Stimulated activated CD8-positive, alpha-beta memory T cell treated with anti-CD3 and anti-CD28 coated beads, Interleukin-15, amount 100 ng/mL, for 1 hour (primary cell): ENCODE data around the gene REST.
"Not testable (repeated sequence)": the region's sequence is repeated elsewhere in the genome, so short reads cannot be mapped to it uniquely, and the experiment has no call there.

Experiments used
- DNase-seq: peaks from one replicate; pipeline ENCODE4 v3.0.0-alpha.2; 2020; ENCODE audit warnings: low read depth

The REST gene, protein sequence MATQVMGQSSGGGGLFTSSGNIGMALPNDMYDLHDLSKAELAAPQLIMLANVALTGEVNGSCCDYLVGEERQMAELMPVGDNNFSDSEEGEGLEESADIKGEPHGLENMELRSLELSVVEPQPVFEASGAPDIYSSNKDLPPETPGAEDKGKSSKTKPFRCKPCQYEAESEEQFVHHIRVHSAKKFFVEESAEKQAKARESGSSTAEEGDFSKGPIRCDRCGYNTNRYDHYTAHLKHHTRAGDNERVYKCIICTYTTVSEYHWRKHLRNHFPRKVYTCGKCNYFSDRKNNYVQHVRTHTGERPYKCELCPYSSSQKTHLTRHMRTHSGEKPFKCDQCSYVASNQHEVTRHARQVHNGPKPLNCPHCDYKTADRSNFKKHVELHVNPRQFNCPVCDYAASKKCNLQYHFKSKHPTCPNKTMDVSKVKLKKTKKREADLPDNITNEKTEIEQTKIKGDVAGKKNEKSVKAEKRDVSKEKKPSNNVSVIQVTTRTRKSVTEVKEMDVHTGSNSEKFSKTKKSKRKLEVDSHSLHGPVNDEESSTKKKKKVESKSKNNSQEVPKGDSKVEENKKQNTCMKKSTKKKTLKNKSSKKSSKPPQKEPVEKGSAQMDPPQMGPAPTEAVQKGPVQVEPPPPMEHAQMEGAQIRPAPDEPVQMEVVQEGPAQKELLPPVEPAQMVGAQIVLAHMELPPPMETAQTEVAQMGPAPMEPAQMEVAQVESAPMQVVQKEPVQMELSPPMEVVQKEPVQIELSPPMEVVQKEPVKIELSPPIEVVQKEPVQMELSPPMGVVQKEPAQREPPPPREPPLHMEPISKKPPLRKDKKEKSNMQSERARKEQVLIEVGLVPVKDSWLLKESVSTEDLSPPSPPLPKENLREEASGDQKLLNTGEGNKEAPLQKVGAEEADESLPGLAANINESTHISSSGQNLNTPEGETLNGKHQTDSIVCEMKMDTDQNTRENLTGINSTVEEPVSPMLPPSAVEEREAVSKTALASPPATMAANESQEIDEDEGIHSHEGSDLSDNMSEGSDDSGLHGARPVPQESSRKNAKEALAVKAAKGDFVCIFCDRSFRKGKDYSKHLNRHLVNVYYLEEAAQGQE

DNA sequence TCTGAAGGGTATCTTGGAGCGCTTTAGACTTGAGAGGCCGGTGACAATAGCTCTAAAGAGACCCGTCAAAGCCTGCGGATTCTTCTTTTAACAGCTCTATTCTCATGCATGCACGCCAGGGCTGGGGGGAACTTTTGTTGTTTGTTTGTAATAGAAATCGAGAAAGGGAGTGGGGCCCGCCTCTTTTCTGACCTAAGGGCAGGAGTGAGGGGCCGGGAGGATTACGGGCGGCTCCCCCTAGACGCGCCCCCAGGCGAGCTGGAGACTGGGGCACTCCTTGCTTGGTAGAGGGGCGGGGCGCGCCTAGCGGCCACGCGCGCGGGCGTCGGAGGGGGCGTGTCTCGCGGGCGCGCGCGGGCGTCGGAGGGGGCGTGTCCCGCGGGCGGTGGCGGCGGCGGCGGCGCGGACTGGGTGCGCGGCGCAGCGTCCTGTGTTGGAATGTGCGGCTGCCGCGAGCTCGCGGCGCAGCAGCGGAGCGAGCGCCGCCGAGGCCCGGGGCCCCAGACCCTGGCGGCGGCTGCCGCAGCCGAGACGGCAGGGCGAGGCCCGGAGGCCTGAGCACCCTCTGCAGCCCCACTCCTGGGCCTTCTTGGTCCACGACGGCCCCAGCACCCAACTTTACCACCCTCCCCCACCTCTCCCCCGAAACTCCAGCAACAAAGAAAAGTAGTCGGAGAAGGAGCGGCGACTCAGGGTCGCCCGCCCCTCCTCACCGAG lies at the start of gene REST:
Gene REST, plus strand, starts transcription at position 412 of the 717 bp plus-strand sequence. CDS start 2,739 bp downstream, outside the sequence.
- peak; percentile 60 for DNase-seq

DNA sequence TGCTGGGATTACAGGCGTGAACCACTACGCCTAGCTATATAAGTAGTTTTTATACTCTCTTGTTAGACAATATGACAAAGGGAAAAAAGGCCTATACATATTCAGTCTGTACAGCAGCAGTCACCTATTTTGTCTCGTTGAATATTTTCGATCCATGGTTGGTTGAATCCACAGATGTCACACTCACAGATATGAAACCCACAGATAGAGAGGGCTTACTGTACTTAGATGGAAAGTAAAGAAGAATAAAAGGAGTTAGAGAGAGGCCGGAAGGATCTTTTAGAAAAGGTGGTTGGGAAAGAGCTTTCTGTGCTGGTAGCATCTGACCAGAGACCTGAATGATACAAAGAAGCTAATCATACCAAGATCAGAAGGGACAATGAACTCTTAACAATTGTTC lies 47.9 kb upstream of the REST start:
- DNase-seq: no peak

DNA sequence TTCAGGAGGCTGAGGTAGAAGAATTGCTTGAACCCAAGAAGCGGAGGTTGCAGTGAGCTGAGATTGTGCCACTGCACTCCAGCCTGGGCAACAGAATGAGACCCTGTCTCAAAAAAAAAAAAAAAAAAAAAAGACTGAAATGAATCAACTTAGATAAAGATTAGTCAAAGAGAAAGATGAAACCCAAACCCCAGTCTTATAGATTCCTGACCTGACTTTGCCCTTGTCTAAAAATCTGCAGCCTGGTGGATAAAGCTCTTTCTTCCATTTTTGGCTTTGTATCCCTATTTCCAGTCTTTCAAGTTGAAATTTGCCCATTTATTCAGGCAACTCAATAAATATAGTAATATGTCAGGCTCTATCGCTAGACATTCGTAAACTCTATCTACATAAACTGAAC lies 46.9 kb upstream of the REST start:
- no peak for DNase-seq

DNA sequence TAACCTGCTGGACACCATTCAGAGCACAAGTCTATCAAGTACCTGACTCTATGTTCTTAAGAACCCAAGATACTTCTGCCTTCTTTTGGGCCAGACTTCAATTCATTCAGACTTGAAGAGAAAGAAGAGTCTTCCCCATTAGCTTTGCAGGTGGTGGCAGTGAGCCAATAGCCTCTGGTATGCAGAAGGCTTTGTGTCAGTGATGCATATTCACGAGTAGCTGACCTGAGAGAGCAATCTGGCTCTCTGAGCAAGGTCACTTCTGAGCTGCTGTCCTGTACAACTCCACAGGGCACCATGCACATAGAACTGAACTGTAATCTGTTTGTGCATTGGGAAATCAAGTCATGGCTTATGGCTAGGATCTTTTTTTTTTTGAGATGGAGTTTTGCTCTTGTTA lies 46.3 kb upstream of the REST start:
- no peak for DNase-seq

DNA sequence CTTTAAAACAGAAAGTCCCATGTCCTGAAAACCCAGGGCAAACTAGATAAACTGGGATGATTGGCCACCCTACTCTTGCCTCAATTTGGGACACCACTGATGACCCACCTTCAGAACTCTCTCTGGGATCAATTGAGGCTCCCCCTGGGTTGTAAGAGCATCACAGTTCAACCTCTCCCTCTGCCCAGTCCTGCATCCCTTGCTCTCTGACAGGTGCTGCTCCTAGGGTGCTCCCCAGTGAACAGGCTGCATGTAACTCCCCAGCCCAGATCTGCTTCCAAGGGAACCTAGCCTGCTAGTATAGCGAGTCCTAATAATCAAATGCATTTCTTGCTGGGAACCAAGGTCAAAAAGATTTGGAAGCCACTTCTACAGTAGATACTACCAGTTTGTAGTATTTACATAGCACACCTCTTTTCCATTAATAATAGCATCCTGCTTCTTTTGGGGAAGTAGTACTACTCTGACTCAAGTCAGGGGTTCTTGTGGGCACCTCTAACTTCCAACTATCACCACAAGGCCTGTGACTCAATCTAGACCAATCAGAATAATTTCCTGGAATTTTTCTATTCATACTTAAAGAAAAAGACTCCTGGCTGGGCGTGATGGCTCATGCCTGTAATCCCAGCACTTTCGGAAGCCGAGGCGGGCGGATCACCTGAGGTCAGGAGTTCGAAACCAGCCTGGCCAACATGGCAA lies 44.1 kb upstream of the REST start:
- no peak for DNase-seq

DNA sequence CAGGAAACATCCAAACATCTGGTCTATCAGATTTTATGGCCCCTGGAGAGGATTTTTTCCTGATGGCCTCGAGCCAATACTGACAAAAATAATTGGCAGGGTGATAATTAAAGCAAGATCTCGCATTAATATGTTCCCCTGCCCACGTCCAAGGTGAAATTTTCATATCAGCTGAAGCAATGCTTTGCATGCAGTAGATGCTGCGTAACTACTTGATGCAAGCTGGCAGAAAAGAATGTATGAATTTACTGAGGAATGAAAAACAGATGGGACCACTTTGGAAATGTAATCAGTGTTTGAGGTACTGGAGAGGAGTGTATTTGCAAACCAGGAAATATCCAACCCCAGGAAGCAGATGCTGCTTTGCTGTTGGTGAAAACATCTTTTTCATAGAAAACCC lies 36.8 kb upstream of the REST start:
- no peak for DNase-seq

DNA sequence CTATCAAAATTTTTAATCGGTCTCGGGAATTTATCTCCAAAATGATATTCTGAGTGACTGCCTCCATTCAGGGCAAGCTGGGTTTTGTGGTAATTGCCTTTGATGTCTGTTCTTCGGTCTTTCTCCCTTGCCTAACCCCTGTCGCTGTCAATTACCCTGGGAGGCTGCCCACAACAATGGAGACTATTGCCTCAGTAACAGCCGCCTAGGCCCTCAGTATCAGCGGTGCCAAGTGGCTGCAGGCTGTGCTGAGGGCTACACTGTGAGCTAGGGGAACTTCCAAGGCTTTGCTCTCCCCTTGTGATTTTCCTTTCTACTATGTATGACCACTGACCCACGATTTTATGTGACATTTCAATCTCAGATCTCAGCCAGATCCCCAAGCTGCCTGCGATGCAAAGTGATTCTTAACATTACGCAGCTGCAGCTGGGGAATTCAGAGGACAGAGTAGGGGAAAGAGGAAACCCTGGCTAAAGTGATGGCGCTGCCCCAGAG lies 36.3 kb upstream of the REST start:
- DNase-seq: no peak

DNA sequence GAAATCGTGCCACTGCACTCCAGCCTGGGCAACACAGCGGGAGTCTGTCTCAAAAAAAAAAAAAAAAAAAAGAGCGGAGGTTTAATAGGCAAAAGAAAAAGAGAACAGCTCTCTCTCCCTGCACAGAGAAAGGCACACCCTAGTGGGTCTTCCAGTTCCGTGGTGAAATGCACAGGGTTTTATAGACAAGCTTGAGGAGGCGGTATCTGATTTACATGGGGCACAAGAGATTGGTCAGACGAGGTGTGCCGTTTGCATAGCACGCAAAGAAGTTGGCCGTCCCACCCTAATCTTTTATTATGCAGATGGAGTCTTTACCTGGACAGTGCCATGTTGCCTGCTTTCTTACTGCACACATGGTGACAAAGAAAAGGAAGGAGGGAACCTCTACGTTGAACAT lies 33.5 kb upstream of the REST start:
- no peak for DNase-seq

DNA sequence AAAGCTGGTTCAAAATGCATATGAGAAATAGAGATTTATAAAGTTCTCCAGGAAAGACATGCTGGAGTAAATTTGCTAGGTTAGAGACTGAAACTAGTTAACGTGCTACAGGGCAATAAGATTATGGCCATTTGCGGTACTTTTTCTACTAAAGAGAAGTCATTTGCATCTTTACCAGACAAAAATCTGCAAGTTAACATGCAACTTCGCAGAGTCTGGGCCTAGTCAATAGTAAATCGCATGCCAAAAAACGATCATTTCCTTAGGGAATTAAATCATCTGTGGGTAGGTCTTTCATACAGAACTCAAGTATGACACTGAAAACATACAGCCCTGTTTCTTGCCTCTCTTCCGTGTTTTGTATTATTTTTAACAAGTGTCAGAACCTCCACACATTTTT lies 32.8 kb upstream of the REST start:
- DNase-seq: no peak

DNA sequence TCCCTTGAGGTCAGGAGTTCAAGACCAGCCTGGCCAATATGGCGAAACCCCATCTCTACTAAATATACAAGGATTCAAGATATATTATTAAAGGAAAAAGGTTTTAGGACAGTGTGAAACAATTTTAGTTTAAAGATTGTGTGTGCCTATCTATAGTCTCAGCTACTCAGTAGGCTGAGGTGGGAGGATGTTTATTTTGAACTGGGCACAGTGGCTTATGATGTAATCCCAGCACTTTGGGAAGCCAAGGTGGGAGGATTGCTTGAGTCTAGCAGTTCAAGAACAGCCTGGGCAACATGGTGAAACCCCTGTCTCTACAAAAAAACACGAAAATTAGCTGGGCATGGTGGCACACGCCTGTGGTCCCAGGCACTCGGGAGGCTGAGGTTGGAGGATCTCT lies 31.4 kb upstream of the REST start:
- DNase-seq: no peak

DNA sequence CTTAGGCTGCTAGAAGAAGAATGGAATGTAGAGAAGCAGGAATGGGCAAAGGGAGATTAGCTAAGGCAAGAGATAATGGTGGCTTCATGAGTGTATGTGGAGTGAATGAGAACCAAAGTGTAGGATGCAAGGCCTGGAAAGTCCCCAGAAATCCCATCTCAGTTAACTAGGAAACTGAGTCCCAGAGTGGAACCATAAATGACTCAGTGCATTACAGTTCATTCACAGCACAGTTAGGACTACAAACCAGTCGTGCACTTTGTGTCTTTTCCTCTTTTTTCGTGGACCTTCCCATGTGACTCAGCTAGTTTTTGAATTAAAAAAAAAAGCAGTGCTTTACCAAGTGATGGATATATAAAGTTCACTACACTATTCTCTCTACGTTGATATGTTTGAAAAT lies 27.7 kb upstream of the REST start:
- DNase-seq: no peak

DNA sequence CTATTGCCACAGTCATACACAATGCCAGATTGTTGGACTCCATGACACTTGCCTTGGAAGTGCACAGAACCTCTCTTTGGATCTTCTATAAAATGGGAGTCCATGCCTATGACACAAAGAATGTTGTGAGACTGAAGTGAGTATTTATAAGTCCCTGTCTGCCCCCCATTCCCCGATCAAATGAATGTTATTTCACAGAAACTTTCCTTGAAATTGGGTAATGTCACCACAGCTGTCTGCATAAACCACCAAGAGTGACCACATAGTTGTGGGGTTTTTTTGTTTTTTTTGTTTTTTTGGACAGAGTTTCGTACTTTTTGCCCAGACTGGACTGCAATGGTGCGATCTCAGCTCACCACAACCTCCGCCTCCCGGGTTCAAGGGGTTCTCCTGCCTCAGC lies 27.1 kb upstream of the REST start:
- DNase-seq: no peak

DNA sequence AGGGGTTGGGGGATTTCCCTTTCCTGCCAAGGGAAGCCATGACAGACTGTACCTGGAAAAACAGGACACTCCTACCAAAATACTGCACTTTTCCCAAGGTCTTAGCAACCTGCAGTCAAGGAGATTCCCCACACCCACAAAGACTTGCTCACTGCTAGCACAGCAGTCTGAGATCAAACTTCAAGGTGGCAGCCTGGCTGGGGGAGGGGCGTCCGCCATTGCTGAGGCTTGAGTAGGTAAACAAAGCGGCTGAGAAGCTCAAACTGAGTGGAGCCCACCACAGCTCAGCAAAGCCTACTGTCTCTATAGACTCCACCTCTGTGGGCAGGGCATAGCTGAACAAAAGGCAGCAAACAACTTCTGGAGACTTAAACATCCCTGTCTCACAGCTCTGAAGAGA lies 23.2 kb upstream of the REST start:
- not testable (repeated sequence) for DNase-seq

DNA sequence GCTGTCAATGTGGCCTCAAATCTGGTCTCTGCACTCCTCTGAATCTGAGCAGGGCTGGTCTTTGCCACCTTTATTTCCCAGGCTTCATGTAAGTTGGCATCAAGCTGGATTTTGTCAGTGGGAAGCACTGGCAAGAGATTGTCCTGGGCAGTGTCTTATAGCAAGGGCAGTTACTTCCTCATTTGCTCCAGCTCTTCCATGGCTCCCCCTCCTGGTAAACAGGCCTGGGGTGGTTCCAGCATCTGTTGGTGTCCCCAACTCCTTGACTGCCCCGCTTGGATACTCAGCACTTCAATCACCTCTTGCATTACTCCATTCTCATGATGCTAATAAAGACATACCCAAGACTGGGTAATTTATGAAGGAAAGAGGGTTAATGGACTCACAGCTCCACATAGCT lies 15.0 kb upstream of the REST start:
- DNase-seq: no peak

DNA sequence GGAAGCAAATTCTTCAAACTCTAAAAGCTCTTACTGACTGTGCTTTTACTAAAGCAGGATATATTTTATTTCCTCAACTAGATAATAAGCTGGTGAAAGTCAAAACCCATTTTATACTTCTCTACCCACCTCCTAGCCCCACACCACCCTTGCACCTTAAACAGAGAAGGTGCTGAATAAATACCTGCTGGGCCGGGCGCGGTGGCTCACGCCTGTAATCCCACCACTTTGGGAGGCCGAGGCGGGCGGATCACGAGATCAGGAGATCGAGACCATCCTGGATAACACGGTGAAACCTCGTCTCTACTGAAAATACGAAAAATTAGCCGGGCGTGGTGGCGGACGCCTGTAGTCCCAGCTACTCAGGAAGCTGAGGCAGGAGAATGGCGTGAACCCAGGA lies 9.9 kb upstream of the REST start:
- DNase-seq: not testable (repeated sequence)

DNA sequence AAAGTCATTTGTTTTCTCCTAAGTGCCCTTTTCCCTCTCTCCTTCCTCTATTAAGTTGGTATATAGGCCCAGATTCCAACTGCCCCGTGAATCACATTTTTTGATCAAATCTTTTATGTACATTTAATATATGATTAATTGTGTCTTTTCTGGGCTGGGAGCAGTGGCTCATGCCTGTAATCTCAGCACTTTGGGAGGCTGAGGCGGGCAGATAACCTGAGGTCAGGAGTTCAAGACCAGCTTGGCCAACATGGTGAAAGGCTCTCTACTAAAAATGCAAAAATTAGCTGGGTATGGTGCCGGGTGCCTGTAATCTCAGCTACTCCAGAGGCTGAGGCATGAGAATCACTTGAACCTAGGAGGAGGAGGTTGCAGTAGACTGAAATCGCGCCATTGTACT lies 7.5 kb upstream of the REST start:
- DNase-seq: not testable (repeated sequence)

DNA sequence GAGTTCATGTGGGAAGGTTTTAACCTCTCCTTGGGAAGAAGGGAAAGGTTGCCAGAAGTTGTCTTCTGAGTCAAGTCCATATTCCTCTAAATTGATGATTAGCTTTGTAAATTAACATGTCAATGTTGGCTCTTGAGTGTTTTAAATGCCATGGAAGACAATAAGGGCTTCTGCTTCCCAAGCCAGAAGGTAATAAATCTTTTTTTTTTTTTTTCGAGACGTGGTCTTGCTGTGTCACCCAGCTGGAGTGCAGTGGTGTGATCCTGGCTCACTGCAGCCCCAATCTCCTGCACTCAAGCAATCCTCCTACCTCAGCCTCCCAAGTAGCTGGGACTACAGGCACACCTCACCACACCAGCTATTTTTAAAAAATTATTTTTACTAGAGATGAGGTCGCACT lies 5.0 kb upstream of the REST start:
- no peak for DNase-seq

DNA sequence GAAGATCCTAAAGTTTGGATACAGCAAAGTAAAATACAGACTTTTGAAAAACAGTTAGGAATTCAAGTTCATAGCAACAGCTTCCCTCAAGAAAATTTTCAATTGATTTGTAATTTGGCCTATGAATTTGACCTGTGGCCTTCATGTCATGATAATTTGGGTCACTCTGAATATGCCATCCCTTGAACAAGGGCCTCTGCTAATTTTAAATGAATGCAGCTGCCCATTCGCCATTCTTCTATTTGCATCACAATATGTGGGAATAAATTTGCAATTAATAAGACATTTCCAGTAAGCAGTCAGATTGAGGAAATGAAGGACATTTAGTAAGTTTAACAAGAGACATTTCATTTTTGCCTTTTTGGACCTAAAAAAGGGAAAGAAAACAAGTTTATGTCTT lies 1.9 kb upstream of the REST start:
- DNase-seq: no peak

DNA sequence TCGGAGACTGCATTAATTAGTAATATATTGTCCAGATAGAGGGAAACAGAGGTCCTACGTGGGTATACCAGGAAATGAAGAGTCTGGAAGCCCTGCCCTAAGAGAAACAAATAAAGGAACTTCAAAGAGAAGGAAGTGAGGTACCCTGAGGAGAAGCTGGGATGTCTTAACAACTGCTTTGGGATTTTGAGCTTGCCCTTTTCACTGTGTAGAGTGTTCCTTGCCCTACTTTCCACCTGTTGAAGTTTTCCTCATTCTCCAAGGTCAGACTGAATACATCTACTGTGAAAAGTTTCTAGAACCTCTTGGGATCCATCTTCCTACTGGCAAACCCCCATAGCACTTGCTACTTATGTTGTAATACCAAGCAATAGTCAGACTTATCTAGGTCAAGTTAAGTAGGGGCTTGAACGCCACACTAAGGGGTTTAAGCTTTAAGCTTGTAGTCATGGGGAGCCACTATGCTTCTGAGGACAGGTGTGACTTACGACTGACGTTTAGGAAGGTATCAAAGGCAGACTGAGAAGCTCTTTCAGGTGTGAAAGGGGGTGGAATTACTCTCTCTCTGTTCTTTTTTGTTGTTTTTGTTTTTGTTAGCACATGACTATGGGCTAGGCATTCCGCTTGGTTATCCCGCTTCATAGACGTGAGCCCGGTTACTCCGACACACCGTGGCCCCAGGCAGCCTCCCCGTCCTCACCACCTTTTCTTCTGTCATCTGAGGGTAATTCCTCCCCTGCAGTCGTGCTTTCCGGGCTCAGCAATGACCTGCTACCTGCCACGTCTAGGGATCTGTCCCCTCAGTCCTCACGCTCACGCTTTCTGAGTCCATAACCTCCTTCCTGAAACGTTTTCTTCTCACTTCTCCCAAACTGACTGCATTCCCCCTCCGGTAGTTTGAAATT lies 959 bp upstream of the REST start:
- DNase-seq: no peak
